H1 (cell line): ENCODE data around the gene COPG1. TPM values are rescaled to one million over a fixed set of nuclear protein-coding genes. Genes with fewer than 3 reads are reported as not detected.

Source experiments
- CTCF ChIA-PET: fragments of 300-600 bp; sonication (Branson Sonifier 250); formaldehyde crosslinking; loops from one replicate; lab custom pipeline; 2021; ENCODE audit not compliant: partially characterized antibody; lab: Charles Lee
- POLR2A ChIA-PET: fragments of 300-600 bp; sonication (Branson Sonifier 250); formaldehyde crosslinking; loops from one replicate; lab custom pipeline; 2021; ENCODE audit warnings: inconsistent platforms; ENCODE audit not compliant: partially characterized antibody; lab: Charles Lee
- DNase-seq, 2 experiments: peaks; one replicate each; pipeline versions ENCODE4 v3.0.0 to v3.0.0-alpha.2; 2010 to 2022; ENCODE audit warnings: low spot score in 2 of 2, low read depth in 1 of 2, mixed read lengths in 1 of 2
- FAIRE-seq: peaks from 2 replicates; lab custom pipeline; 2011; peaks lifted over from hg19 to GRCh38; lab: Jason Lieb, UNC
- H2AFZ ChIP-seq: 2 replicates; pipeline ENCODE4 v1.8.1; 2012; ENCODE audit warnings: low read length, inconsistent platforms
- H2AK5ac ChIP-seq: 2 replicates; pipeline ENCODE4 v1.6.1; 2013; ENCODE audit warnings: low read depth, low read length
- H2BK120ac ChIP-seq: replicated peaks from 2 replicates; pipeline ENCODE3; 2013; ENCODE audit warnings: low read depth, low read length, inconsistent platforms
- H2BK12ac ChIP-seq: 2 replicates; pipeline ENCODE4 v1.6.1; 2013; ENCODE audit warnings: low read depth, low read length
- H2BK15ac ChIP-seq: 2 replicates; pipeline ENCODE4 v1.6.1; 2013; ENCODE audit warnings: low read length
- H2BK20ac ChIP-seq: 2 replicates; pipeline ENCODE4 v1.6.1; 2013; ENCODE audit warnings: low read length
- H2BK5ac ChIP-seq: 2 replicates; pipeline ENCODE4 v1.6.1; 2013; ENCODE audit warnings: low read depth, low read length
- H3K14ac ChIP-seq: 2 replicates; pipeline ENCODE4 v1.6.1; 2013; ENCODE audit warnings: inconsistent platforms; ENCODE audit not compliant: insufficient read length
- H3K18ac ChIP-seq: 2 replicates; pipeline ENCODE4 v1.6.1; 2013; ENCODE audit warnings: low read length; ENCODE audit errors: extremely low read depth
- H3K23ac ChIP-seq: 2 replicates; pipeline ENCODE4 v1.6.1; 2013; ENCODE audit warnings: inconsistent platforms; ENCODE audit not compliant: insufficient read length
- H3K23me2 ChIP-seq: 2 replicates; pipeline ENCODE4 v1.6.1; 2013; ENCODE audit warnings: low read depth, low read length
- H3K27ac ChIP-seq: 2 replicates; pipeline ENCODE4 v1.6.1; 2011; ENCODE audit warnings: low read depth, low read length, inconsistent platforms
- H3K27me3 ChIP-seq, 4 experiments: replicated peaks in 1 of 4; 1 replicate in 1 of 4; 2 replicates in 3 of 4; pipeline versions ENCODE4 v1.6.1 to v1.8.1; 2011 to 2013; ENCODE audit warnings: low read length in 3 of 4, mild to moderate bottlenecking in 3 of 4, inconsistent platforms in 2 of 4, mixed read lengths in 2 of 4, moderate library complexity in 1 of 4; ENCODE audit not compliant: control insufficient read depth in 3 of 4, insufficient read depth in 3 of 4; ENCODE audit errors: extremely low read depth in 1 of 4
- H3K36me3 ChIP-seq, 4 experiments: 2 replicates each; pipeline versions ENCODE4 v1.6.1 to v1.8.1; 2011 to 2013; ENCODE audit warnings: mild to moderate bottlenecking in 4 of 4, low read length in 3 of 4, moderate library complexity in 2 of 4, control low read depth in 1 of 4, inconsistent platforms in 1 of 4; ENCODE audit not compliant: insufficient read depth in 4 of 4, control insufficient read depth in 2 of 4
- H3K4ac ChIP-seq: replicated peaks from 2 replicates; pipeline ENCODE3; 2013; ENCODE audit warnings: low read length, low read depth, mixed read lengths, inconsistent platforms; ENCODE audit not compliant: insufficient read length
- H3K4me1 ChIP-seq, 4 experiments: replicated peaks in 1 of 4; 1 replicate in 1 of 4; 2 replicates in 3 of 4; pipeline versions ENCODE4 v1.6.1 to v1.8.1; 2011 to 2013; ENCODE audit warnings: low read length in 3 of 4, inconsistent platforms in 2 of 4, mixed read lengths in 1 of 4; ENCODE audit not compliant: insufficient read depth in 4 of 4, control insufficient read depth in 3 of 4
- H3K4me2 ChIP-seq, 2 experiments: 2 replicates each; pipeline versions ENCODE4 v1.6.1 to v1.8.1; 2011 to 2013; ENCODE audit warnings: low read depth in 2 of 2, low read length in 2 of 2, control low read depth in 1 of 2, inconsistent platforms in 1 of 2, mild to moderate bottlenecking in 1 of 2; ENCODE audit not compliant: insufficient read depth in 1 of 2
- H3K4me3 ChIP-seq, 4 experiments: fragments of 200-600, 300-600 bp in 1 of 4; sonication (generic), shearing (Covaris generic), sonication (Bioruptor Twin) in 1 of 4; 2 replicates each; pipeline versions ENCODE4 v1.5.1 to v1.8.1; 2011 to 2016; ENCODE audit warnings: low read length in 4 of 4, low read depth in 3 of 4, control low read depth in 2 of 4, inconsistent platforms in 2 of 4, mild to moderate bottlenecking in 2 of 4, mixed read lengths in 1 of 4, moderate library complexity in 1 of 4; ENCODE audit not compliant: insufficient read depth in 2 of 4; ENCODE audit errors: extremely low read depth in 1 of 4
- H3K56ac ChIP-seq: replicated peaks from 2 replicates; pipeline ENCODE3; 2013; ENCODE audit warnings: low read depth, mild to moderate bottlenecking, mixed read lengths, low read length, inconsistent platforms; ENCODE audit not compliant: insufficient read length
- H3K79me1 ChIP-seq: 2 replicates; pipeline ENCODE4 v1.6.1; 2013; ENCODE audit warnings: low read depth, low read length, control low read depth
- H3K79me2 ChIP-seq, 2 experiments: 2 replicates each; pipeline versions ENCODE4 v1.6.1 to v1.8.1; 2012 to 2013; ENCODE audit warnings: low read length in 2 of 2, mild to moderate bottlenecking in 2 of 2, inconsistent platforms in 1 of 2; ENCODE audit not compliant: insufficient read depth in 2 of 2, control insufficient read depth in 1 of 2
- H3K9ac ChIP-seq, 4 experiments: replicated peaks in 1 of 4; 1 replicate in 1 of 4; 2 replicates in 3 of 4; pipeline versions ENCODE4 v1.6.1 to v1.8.1; 2011 to 2013; ENCODE audit warnings: low read depth in 3 of 4, low read length in 3 of 4, control low read depth in 2 of 4, mild to moderate bottlenecking in 2 of 4, moderate library complexity in 2 of 4, inconsistent platforms in 1 of 4; ENCODE audit errors: extremely low read depth in 1 of 4
- H3K9me3 ChIP-seq, 2 experiments: 2 replicates each; pipeline versions ENCODE4 v1.6.1 to v1.8.1; 2012 to 2013; ENCODE audit warnings: mild to moderate bottlenecking in 2 of 2, moderate library complexity in 2 of 2, control low read depth in 1 of 2, inconsistent platforms in 1 of 2, low read depth in 1 of 2, low read length in 1 of 2, mixed read lengths in 1 of 2; ENCODE audit not compliant: insufficient read depth in 2 of 2
- H4K20me1 ChIP-seq, 2 experiments: replicated peaks in 1 of 2; 2 replicates each; pipeline versions ENCODE3 to v1.8.1; 2011 to 2013; ENCODE audit warnings: inconsistent platforms in 2 of 2, low read length in 2 of 2, mild to moderate bottlenecking in 1 of 2; ENCODE audit not compliant: insufficient read depth in 2 of 2, control insufficient read depth in 1 of 2
- H4K5ac ChIP-seq: 2 replicates; pipeline ENCODE4 v1.6.1; 2013; ENCODE audit warnings: low read length, low read depth, mixed read lengths, inconsistent platforms; ENCODE audit not compliant: insufficient read length
- H4K8ac ChIP-seq: 2 replicates; pipeline ENCODE4 v1.8.0; 2013; ENCODE audit warnings: mild to moderate bottlenecking, moderate library complexity, low read length, inconsistent platforms; ENCODE audit not compliant: insufficient read depth; ENCODE audit errors: extremely low read depth
- H4K91ac ChIP-seq: replicated peaks from 2 replicates; pipeline ENCODE3; 2013; ENCODE audit warnings: low read length, mixed read lengths, inconsistent platforms; ENCODE audit not compliant: insufficient read length
- BCL11A ChIP-seq, 2 experiments: IDR thresholded peaks; one replicate each; pipeline ENCODE4 v1.6.1; 2011; ENCODE audit warnings: low read depth in 2 of 2, low read length in 2 of 2, mild to moderate bottlenecking in 2 of 2
- POLR2A ChIP-seq, 2 experiments: IDR thresholded peaks; 1 replicate in 1 of 2; 2 replicates in 1 of 2; pipeline ENCODE4 v1.6.1; 2011; ENCODE audit warnings: low read depth in 2 of 2, low read length in 2 of 2, mild to moderate bottlenecking in 2 of 2; ENCODE audit errors: control extremely low read depth in 1 of 2
- RFX5 ChIP-seq: IDR thresholded peaks from 2 replicates; pipeline ENCODE4 v1.6.1; 2011; ENCODE audit warnings: low read depth, low read length, improper control_type of control experiment, borderline replicate concordance
- RXRA ChIP-seq: IDR thresholded peaks from 2 replicates; pipeline ENCODE4 v1.6.1; 2011; ENCODE audit warnings: low read depth, mild to moderate bottlenecking, low read length, moderate library complexity; ENCODE audit not compliant: insufficient read depth
- WGBS, 2 experiments: shearing (Covaris generic) in 1 of 2; methylation state at CpG; one replicate each; pipeline versions ENCODE4 v1.1.6 to v1.1.7; 2013 to 2015; ENCODE audit warnings: low lambda C conversion rate in 2 of 2, mixed read lengths in 2 of 2, inconsistent platforms in 1 of 2, low coverage in 1 of 2, missing lambda C conversion rate in 1 of 2; ENCODE audit not compliant: insufficient replicate concordance in 2 of 2, insufficient coverage in 1 of 2, insufficient read length in 1 of 2; ENCODE audit errors: extremely low coverage in 1 of 2, missing lambda C conversion rate in 1 of 2; 5-methylcytosine and 5-hydroxymethylcytosine counted together
- polyA plus RNA-seq, 7 experiments: library from polyadenylated mRNA; depleted of rRNA in 3 of 7; stranded (reverse) in 5 of 7; unstranded in 2 of 7; fragments of >200 nt in 5 of 7; fragments of 200-250 nt in 2 of 7; gene quantifications; 1 replicate in 5 of 7; 2 replicates in 1 of 7; 4 replicates in 1 of 7; pipeline versions ENCODE4 v1.2.1 to v1.2.3, GENCODE V29; 2011 to 2013; ENCODE audit warnings: missing spikeins in 2 of 7, mixed read lengths in 2 of 7
- total RNA-seq: library from RNA; stranded (reverse); fragmentation: NEBNext Ultra II Directional; extraction: Animal tissue kit (Norgen Biotek cat#: 25700); gene quantifications from 2 replicates; pipeline ENCODE4 v1.2.1, GENCODE V29; 2021

The COPG1 gene
- total and polyA plus RNA-seq, 2 of the 8 experiments (the other 6 are each of a cell fraction or from before 2014, with no cell fraction given), result 52.7 to 106 TPM

DNA sequence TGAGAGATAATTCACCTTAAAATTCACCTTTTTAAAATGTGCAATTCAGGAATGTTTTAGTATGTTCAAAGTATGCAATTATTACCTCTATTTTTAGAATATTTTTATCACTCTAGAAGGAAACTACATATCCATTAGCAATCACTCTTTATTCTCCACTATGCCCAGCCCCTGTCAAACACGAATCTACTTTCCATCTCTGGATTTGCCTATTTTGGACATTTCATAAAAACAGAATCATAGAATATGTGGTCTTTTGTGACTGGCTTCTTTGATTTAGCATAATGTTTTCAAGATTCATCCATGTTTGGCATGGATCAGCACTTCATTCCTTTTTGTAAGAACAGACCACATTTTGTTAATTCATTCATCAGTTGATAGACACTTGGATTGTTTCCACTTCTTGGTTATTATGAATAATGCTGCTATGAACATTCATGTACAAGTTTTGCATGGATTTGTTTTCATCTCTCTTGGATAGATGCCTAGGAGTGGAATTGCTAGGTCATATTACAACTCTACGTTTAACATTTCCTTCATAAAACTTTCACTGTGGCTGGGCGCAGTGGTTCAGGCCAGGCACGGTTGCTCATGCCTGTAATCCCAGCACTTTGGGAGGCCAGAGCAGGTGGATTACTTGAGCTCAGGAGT lies 42.0 kb downstream of the COPG1 start:
- Histone ChIP-seq H3K56ac (no peak overlapping the region), H4K5ac (no peak overlapping the region)

More for the DNA sequence above, 42.0 kb downstream of the COPG1 start:
- TF ChIP-seq RXRA, result no peak
- TF ChIP-seq POLR2A (IDR thresholded peaks at IDR 0.05; ENCODE audit: control extremely low read depth in 1 of 2, low read depth in 2 of 2, low read length in 2 of 2), result no peak
- TF ChIP-seq RFX5, result no peak
- TF ChIP-seq BCL11A (IDR thresholded peaks at IDR 0.05; ENCODE audit: low read depth in 2 of 2, low read length in 2 of 2), result no peak
- CTCF ChIA-PET, result interaction anchor here (0.8 to 1.0 kb wide), 2 partner anchors 25 to 37 kb away, joined by 3 read pairs; a partner anchor contains a TSS
- no peaks in the 10 kb centered on the region for H3K79me1 ChIP-seq
- DNase-seq (no peak), FAIRE-seq (no peak)
- H2AFZ ChIP-seq, result no peak overlapping the region
- no peaks in the 10 kb centered on the region for H3K23me2 ChIP-seq
- no peak overlapping the region for H2BK12ac ChIP-seq
- no peak overlapping the region for H3K4me2 ChIP-seq
- no peak overlapping the region for H3K18ac ChIP-seq
- no peak overlapping the region for H2BK20ac ChIP-seq
- POLR2A ChIA-PET, result interaction anchor here (8.1 kb wide), 1 partner anchor 24 kb away, joined by 48 read pairs; a partner anchor contains a TSS
- H3K27me3 ChIP-seq, result no peaks in the 10 kb centered on the region
- H3K36me3 ChIP-seq, result peaks cover 5 to 22% (median 15%) of the 10 kb centered on the region in 4 experiments; a peak in 7 of 8 replicates
- H4K91ac ChIP-seq, result no peak overlapping the region
- H2BK120ac ChIP-seq, result no peak overlapping the region
- H2BK15ac ChIP-seq, result no peak overlapping the region
- no peaks in the 10 kb centered on the region for H3K9me3 ChIP-seq
- no peak overlapping the region for H3K23ac ChIP-seq
- no peak overlapping the region for H2BK5ac ChIP-seq
- no peak overlapping the region for H3K27ac ChIP-seq
- H3K4me1 ChIP-seq, result no peaks in the 10 kb centered on the region
- H2AK5ac ChIP-seq, result no peak overlapping the region
- no peak overlapping the region for H3K4me3 ChIP-seq
- H3K14ac ChIP-seq, result no peak overlapping the region
- no peak overlapping the region for H3K9ac ChIP-seq
- H4K8ac ChIP-seq, result no peak overlapping the region
- 94% methylated on average over 4 of the region's 4 CpGs; no CpG with 5 or more reads in 1 of the 2 experiments for WGBS, 2 experiments
- H3K79me2 ChIP-seq, result no peaks in the 10 kb centered on the region
- H4K20me1 ChIP-seq, result peaks cover 0 to 2% of the 10 kb centered on the region in 2 experiments
- H3K4ac ChIP-seq, result no peak overlapping the region
